Testis (tissue), 3 donors: ENCODE data around the gene CDC7. TPM values are rescaled to one million over a fixed set of nuclear protein-coding genes. Genes with fewer than 3 reads are reported as not detected.

Experiments used
- DNase-seq: peaks from one replicate; pipeline ENCODE4 v3.0.0-alpha.2; 2019
- H3K27ac ChIP-seq, 2 donors: fragments of 200-600 bp; sonication (generic); one replicate each; pipeline ENCODE4 v1.5.1; 2019
- H3K27me3 ChIP-seq: fragments of 200-600 bp; sonication (generic); one replicate; pipeline ENCODE4 v1.5.1; 2019
- H3K36me3 ChIP-seq: fragments of 200-600 bp; sonication (generic); one replicate; pipeline ENCODE4 v1.5.1; 2017; ENCODE audit warnings: low read depth; ENCODE audit errors: missing control alignments
- H3K4me1 ChIP-seq: fragments of 200-600 bp; sonication (generic); one replicate; pipeline ENCODE4 v1.5.1; 2019
- H3K4me3 ChIP-seq, 2 donors: fragments of 200-600 bp; sonication (generic); one replicate each; pipeline ENCODE4 v1.5.1; 2017 to 2019
- H3K9me3 ChIP-seq: fragments of 200-600 bp; sonication (generic); one replicate; pipeline ENCODE4 v1.5.1; 2017
- CTCF ChIP-seq, 3 experiments: fragments of 450-650 bp in 2 of 3; fragments of 200-600 bp in 1 of 3; sonication (generic) in 1 of 3; IDR thresholded peaks; one replicate each; pipeline ENCODE4 v1.5.1; 2016 to 2019; ENCODE audit warnings: antibody characterized with exemption in 3 of 3, mild to moderate bottlenecking in 2 of 3, moderate library complexity in 1 of 3
- POLR2A ChIP-seq: fragments of 450-650 bp; IDR thresholded peaks from one replicate; pipeline ENCODE4 v1.6.1; 2017; ENCODE audit warnings: antibody characterized with exemption, mild to moderate bottlenecking, moderate library complexity
- WGBS, 2 donors: methylation state at CpG; one replicate each; pipeline ENCODE4 v1.1.5; 2018; 5-methylcytosine and 5-hydroxymethylcytosine counted together
- intact Hi-C: fragments of 100-400 bp; cut with DNase I; formaldehyde crosslinking; loops from one replicate; pipeline ENCODE4 v1.15.1; 2023; ENCODE audit warnings: low total_unique reads
- polyA plus RNA-seq: library from polyadenylated mRNA; stranded (reverse); fragments of 350-450 nt; fragmentation: Illumina TruSeq; extraction: RNeasy Lipid Tissue Mini Kit (QIAGEN cat#74804); gene quantifications from one replicate; pipeline ENCODE4 v1.2.3, GENCODE V29; 2014; ENCODE audit warnings: low read depth, low replicate concordance; ENCODE audit not compliant: insufficient read depth
- total RNA-seq, 2 donors: library from RNA; depleted of rRNA; stranded (reverse); fragments of >200 nt; gene quantifications; one replicate each; pipeline ENCODE4 v1.2.3, GENCODE V29; 2016

Gene CDC7
- total and polyA plus RNA-seq, 3 donors from 2014 or later, result 15.5 to 24.2 (median 22.4) TPM

DNA sequence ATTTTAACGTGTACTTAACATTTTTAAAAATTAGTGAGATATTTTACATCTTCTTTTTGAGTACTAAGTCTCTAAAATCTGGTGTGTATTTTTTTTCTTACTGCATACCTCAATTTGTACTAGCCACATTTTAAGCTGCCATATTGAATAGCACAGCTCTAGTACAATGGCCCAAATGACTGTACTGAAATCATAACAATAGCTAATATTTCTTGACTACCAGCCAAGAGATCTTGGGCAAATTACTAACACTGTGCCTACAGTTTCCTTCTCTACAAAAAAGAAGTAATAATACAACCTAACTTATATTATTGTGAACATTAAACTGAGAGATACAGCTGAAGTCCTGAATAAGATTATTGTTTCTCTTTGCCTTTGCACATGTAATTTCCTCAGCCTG is 57.2 kb downstream of the CDC7 start:
- intact Hi-C loops, result no loop called here
- TF ChIP-seq POLR2A, result no peak
- 0 to 68% methylated on average over 1 of the region's 1 CpG for WGBS, 2 donors
- H3K27me3 ChIP-seq, result no peaks in the 10 kb centered on the region
- no peaks in the 10 kb centered on the region for H3K9me3 ChIP-seq
- no peaks in the 10 kb centered on the region for H3K4me1 ChIP-seq
- no peaks in the 10 kb centered on the region for H3K36me3 ChIP-seq
- no peak for DNase-seq
- H3K27ac ChIP-seq, result no peak overlapping the region
- no peak overlapping the region for H3K4me3 ChIP-seq

DNA sequence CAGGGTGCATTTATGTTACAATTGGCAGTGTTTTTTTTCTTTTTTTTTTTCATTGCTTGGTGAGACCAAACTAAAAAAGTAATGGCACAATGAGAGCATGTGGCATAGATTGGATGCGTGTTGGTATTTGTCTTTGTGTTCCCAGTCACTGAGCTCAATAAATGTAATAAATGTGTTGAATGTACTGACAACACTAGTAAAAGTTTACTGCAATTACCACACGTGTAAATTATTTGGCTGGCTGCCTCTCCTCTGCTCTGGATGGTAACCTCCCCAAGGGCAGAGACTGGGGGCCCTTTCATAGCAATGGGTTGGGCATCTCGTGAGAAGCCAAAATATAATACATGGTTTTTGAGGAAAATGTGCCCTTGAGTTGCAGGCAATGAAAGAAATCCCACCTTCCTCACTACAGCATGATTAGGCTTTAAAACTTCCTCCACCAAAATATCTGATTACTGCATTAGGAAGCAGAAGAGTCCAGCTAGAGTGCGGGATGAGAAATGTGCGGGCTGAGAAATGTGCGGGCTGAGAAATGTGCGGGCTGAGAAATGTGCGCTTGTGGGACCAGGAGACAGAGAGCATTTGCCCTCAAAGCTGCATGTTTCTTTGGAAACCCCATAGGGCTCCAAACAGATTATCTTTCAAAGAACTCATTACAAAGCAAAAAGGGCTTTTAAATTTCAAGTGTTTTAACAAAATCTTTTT is 58.5 kb downstream of the CDC7 start:
- no peak for DNase-seq
- H3K36me3 ChIP-seq, result no peaks in the 10 kb centered on the region
- no peak overlapping the region for H3K4me3 ChIP-seq
- no peaks in the 10 kb centered on the region for H3K9me3 ChIP-seq
- WGBS, 2 donors, result 62 to 63% methylated on average over 8 of the region's 8 CpGs
- H3K27me3 ChIP-seq, result no peaks in the 10 kb centered on the region
- no peak overlapping the region for H3K27ac ChIP-seq
- no peaks in the 10 kb centered on the region for H3K4me1 ChIP-seq
- TF ChIP-seq POLR2A, result no peak
- no peak for TF ChIP-seq CTCF (IDR thresholded peaks at IDR 0.05)
- intact Hi-C loops, result no loop called here

DNA sequence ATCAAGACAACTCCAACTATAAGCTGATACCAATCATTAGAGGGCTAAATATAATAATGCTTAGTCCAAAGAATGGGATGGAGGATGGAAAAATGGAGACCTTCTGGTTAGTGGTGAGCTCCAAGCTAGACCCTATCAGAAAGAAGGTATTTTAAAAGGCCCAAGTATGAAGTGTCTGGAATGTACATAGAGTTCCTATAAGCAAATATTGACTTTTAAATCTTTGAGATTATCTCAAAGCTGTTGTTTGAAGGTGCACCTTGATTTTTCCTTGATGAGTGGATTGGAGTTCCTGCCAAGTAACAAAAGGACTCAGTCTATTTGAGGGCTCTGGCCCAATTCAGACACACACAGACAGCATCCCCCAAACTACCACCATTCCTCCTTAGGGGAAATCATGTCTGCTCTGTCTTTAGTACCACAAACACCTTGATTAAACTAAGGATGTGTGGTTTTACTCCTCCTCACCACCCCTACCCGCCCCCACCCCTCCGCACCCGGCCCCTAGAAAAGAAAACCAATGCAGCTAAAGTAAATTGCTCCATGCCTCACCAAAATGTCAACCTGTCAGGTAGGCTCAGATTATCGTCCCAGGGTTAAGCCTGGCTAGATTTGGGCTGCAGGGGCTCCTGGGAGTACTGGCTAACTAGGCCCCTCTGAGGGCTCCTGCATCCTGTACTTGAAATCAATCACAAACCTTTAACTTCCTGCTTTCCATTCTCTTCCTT is 59.4 kb downstream of the CDC7 start:
- H3K4me3 ChIP-seq, result no peak overlapping the region
- 41 to 74% methylated on average over 3 to 4 of the region's 4 CpGs for WGBS, 2 donors
- H3K27me3 ChIP-seq, result no peaks in the 10 kb centered on the region
- H3K9me3 ChIP-seq, result no peaks in the 10 kb centered on the region
- TF ChIP-seq CTCF (IDR thresholded peaks at IDR 0.05) (no peak), POLR2A (no peak)
- no peaks in the 10 kb centered on the region for H3K4me1 ChIP-seq
- no peaks in the 10 kb centered on the region for H3K36me3 ChIP-seq
- no peak overlapping the region for H3K27ac ChIP-seq
- DNase-seq, result no peak
- intact Hi-C loops, result no loop called here

GRCh38 chr1:91564888-91565701 is 64.4 kb downstream of the CDC7 start:
- Histone ChIP-seq H3K27me3 (no peaks in the 10 kb centered on the region), H3K4me1 (no peaks in the 10 kb centered on the region), H3K27ac (no peak overlapping the region), H3K9me3 (no peaks in the 10 kb centered on the region), H3K36me3 (no peaks in the 10 kb centered on the region), H3K4me3 (no peak overlapping the region)
- 88 to 94% methylated on average over 6 of the region's 6 CpGs for WGBS, 2 donors
- no peak for DNase-seq
- intact Hi-C loops, result no loop called here
- no peak for TF ChIP-seq POLR2A
- TF ChIP-seq CTCF (IDR thresholded peaks at IDR 0.05), result no peak

GRCh38 chr1:91567583-91567982 is 66.9 kb downstream of the CDC7 start:
- WGBS, 2 donors, result 81 to 91% methylated on average over 4 of the region's 4 CpGs

More at GRCh38 chr1:91567583-91567982, 66.9 kb downstream of the CDC7 start:
- H3K4me1 ChIP-seq, result no peaks in the 10 kb centered on the region
- H3K27me3 ChIP-seq, result no peaks in the 10 kb centered on the region
- intact Hi-C loops, result no loop called here
- H3K4me3 ChIP-seq, result no peak overlapping the region
- no peaks in the 10 kb centered on the region for H3K9me3 ChIP-seq
- TF ChIP-seq POLR2A, result no peak
- no peak for TF ChIP-seq CTCF (IDR thresholded peaks at IDR 0.05)
- H3K27ac ChIP-seq, result no peak overlapping the region
- no peak for DNase-seq
- no peaks in the 10 kb centered on the region for H3K36me3 ChIP-seq
